ENCODE measurements around the gene CFAP206.

CFAP206 gene

DNA sequence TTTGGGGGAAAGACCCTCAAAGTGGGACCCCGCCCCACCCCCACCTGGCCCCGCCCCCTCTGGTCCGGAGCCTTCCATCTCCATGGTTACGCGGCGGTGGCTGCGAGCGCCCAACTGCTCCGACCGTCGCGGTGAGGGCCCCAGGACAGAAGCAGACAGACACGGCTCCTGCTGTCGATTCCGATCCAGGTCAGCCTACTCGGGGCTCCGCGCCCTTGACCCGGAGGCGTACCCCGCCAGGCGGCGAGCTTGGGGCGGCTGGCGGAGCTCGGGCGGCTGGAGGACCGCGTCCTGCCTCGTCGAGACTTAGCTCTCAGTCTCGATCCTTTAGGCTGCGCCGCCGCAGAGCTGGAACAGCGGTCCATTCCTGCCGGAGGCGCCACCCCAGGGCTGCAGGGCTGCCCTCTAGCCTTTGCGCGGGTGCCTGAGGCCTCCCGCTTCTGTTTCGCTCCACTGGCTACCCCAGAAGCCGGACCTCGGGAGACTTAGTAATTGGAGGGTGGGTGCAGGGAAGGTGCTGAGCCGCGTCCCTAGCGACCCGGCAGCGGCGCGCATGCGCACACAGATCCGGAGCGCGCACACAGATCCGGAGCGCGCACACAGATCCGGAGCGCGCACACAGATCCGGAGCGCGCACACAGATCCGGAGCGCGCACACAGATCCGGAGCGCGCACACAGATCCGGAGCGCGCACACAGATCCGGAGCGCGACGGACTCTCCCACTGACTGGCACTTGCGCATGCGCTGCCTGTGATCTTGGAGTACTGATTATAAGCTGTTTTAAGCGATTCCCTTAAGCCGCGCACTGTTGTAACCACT lies at the start of gene CFAP206:
TSS of gene CFAP206 (plus strand) at position 72 of the 820 bp plus-strand sequence. CDS start 1,868 bp downstream, outside the sequence.
- TF ChIP-seq JUND (IDR thresholded peaks at IDR 0.05; ENCODE audit: low read depth) = no peak
- DNase-seq (ENCODE audit: low read depth in 1 of 2, low spot score in 1 of 2) = peak; percentile 52 to 85
- in situ Hi-C loops (cut with HindIII; ENCODE audit: low pct_unique_long_range_greater_than_20kb, low sequenced_read_pairs) = no loop called here

DNA sequence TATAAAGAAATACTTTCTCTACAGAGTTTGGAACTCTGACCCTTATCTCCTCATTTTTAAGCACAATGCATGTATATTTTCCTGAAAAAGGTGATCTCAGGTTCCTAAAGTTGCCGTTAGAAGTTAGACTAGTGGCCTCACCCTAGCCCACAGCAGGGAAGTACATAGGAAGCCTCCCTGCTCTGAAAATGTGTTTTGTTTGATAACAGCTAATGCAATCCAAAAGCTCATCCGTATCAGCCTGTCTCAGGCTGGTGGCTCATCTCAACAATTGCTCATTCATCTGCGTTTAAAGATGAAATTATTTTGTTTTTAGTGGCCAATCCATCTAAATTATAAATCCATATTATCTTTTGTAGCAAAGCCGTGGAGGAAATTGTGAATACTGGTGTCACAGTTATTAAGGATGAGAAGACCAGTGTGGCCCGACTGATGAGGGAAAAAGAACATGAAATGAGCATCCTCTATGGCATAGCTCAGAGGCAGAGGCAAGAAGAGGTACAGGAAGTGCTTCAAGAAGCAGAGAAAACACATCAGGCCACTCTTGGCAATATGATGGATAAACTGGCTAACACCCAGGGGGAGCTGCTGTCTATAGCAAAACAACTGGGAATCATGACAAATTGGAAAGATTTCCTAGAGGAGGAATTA lies 43.0 kb upstream of the CFAP206 start:
- no peak for TF ChIP-seq JUND (IDR thresholded peaks at IDR 0.05; ENCODE audit: low read depth)
- in situ Hi-C loops (cut with HindIII; ENCODE audit: low pct_unique_long_range_greater_than_20kb, low sequenced_read_pairs) = no loop called here
- DNase-seq (ENCODE audit: low read depth in 1 of 2, low spot score in 1 of 2) = no peak

- DNase-seq (ENCODE audit: low read depth in 1 of 2, low spot score in 1 of 2) = no peak
- in situ Hi-C loops (cut with HindIII; ENCODE audit: low pct_unique_long_range_greater_than_20kb, low sequenced_read_pairs) = no loop called here
- no peak for TF ChIP-seq JUND (IDR thresholded peaks at IDR 0.05; ENCODE audit: low read depth)
Observed at GRCh38 chr6:87366072-87366827, 41.5 kb upstream of the CFAP206 start.

DNA sequence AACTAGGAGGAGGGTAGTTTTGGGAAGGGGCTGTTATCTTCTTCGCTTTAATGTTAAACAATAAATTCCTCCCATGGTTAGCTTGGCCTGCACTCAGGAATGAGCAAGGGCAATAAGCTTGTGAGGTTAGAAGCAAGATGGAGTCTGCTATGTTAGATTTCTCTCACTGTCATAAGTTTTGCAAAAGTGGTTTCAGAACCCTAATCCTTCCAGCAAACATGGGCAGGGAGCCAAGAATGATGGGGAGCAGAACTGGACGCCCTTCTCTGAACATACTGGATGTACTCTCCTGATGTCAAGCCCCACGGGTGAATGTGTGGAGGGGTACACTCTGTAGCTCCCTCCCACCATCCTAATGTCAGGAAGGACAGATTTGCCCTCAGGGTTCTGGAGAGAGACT lies 40.9 kb upstream of the CFAP206 start:
- DNase-seq (ENCODE audit: low read depth in 1 of 2, low spot score in 1 of 2) = no peak
- in situ Hi-C loops (cut with HindIII; ENCODE audit: low pct_unique_long_range_greater_than_20kb, low sequenced_read_pairs) = no loop called here
- TF ChIP-seq JUND (IDR thresholded peaks at IDR 0.05; ENCODE audit: low read depth) = no peak

GRCh38 chr6:87373377-87373776 lies 34.4 kb upstream of the CFAP206 start:
- no peak for TF ChIP-seq JUND (IDR thresholded peaks at IDR 0.05; ENCODE audit: low read depth)
- in situ Hi-C loops (cut with HindIII; ENCODE audit: low pct_unique_long_range_greater_than_20kb, low sequenced_read_pairs) = no loop called here
- no peak for DNase-seq (ENCODE audit: low read depth in 1 of 2, low spot score in 1 of 2)

DNA sequence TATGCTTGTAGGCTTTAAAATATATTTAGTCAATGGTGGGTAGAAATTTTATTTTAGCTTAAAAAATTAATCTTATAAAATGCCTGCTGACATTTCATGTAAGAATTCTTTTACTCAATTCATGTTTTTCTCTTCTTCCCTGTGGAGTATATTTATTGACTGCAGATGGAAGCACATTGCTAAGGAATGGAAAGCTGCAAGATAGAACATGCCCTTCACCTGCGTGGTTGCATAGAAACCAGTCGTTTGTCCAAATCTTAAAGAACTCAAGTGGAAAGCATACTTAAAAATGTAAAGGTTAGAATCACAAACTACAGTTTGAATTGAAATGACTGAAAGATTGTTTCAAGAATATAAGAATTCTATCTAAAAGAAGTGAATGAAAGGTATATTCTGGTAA lies 32.5 kb upstream of the CFAP206 start:
- TF ChIP-seq JUND (IDR thresholded peaks at IDR 0.05; ENCODE audit: low read depth) = no peak
- in situ Hi-C loops (cut with HindIII; ENCODE audit: low pct_unique_long_range_greater_than_20kb, low sequenced_read_pairs) = no loop called here
- DNase-seq (ENCODE audit: low read depth in 1 of 2, low spot score in 1 of 2) = no peak

- DNase-seq (ENCODE audit: low read depth in 1 of 2, low spot score in 1 of 2) = no peak
- in situ Hi-C loops (cut with HindIII; ENCODE audit: low pct_unique_long_range_greater_than_20kb, low sequenced_read_pairs) = no loop called here
- no peak for TF ChIP-seq JUND (IDR thresholded peaks at IDR 0.05; ENCODE audit: low read depth)
Observed at GRCh38 chr6:87376643-87377042, 31.1 kb upstream of the CFAP206 start.

DNA sequence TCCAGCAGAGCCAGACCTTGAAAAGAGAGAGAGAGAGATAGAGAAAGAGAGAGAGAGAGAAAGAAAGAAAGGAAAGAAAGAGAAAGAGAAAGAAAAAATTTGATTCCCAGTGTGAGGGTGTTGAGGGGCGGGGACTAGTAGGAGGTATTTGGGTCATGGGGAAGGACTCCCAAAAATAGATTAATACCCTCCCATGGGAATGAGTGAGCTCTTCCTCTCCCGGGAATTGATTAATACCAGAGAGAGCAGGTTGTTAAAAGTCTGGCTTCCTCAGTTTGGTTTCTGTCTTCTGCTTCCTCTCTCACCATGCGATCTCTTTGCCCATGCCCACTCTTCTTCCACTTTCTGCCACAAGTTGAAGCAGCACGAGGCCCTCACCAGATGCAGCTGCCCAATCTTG lies 28.8 kb upstream of the CFAP206 start:
- in situ Hi-C loops (cut with HindIII; ENCODE audit: low pct_unique_long_range_greater_than_20kb, low sequenced_read_pairs) = no loop called here
- TF ChIP-seq JUND (IDR thresholded peaks at IDR 0.05; ENCODE audit: low read depth) = no peak
- no peak for DNase-seq (ENCODE audit: low read depth in 1 of 2, low spot score in 1 of 2)

GRCh38 chr6:87382861-87383260 lies 24.9 kb upstream of the CFAP206 start:
- in situ Hi-C loops (cut with HindIII; ENCODE audit: low pct_unique_long_range_greater_than_20kb, low sequenced_read_pairs) = no loop called here
- DNase-seq (ENCODE audit: low read depth in 1 of 2, low spot score in 1 of 2) = no peak
- no peak for TF ChIP-seq JUND (IDR thresholded peaks at IDR 0.05; ENCODE audit: low read depth)

GRCh38 chr6:87384038-87384437 lies 23.7 kb upstream of the CFAP206 start:
- TF ChIP-seq JUND (IDR thresholded peaks at IDR 0.05; ENCODE audit: low read depth) = no peak
- no peak for DNase-seq (ENCODE audit: low read depth in 1 of 2, low spot score in 1 of 2)
- in situ Hi-C loops (cut with HindIII; ENCODE audit: low pct_unique_long_range_greater_than_20kb, low sequenced_read_pairs) = no loop called here

DNA sequence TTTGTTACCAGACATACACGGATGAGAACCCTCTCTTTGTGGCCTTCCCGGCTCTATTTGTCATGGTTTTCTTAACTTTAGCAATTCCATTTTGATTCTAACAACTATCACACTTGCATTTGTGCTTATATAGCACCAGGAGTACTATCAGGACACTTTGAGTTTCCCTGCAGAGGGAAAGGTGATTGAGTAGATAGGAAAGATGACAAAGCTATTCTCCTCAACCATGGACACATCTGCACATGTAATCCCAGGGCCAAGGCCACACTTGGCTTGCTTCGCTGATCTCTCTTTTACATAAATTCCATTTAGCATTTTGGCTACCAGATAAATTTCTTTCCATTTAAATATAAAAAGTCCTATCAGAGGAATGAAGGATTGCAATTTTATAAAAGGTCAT lies 23.3 kb upstream of the CFAP206 start:
- TF ChIP-seq JUND (IDR thresholded peaks at IDR 0.05; ENCODE audit: low read depth) = no peak
- DNase-seq (ENCODE audit: low read depth in 1 of 2, low spot score in 1 of 2) = no peak
- in situ Hi-C loops (cut with HindIII; ENCODE audit: low pct_unique_long_range_greater_than_20kb, low sequenced_read_pairs) = no loop called here

DNA sequence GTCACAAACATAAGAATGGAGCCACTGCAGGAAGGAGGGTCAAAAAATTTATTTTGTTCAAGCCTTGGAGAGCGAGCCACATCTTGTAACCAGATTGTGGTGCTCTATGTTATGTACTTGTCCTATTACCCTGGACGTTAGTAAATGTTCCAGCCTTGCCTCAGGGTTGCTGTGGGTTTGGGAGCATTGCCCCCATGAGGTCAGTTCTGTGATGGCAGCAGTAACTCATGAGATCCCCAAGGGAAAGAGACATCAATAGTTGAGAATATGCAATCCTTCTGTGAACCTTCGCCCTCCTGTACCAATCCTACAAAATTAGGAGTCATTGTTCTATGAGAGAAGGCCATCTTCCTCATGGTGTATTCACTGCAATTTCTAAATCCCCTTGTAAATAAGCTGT lies 16.4 kb upstream of the CFAP206 start:
- TF ChIP-seq JUND (IDR thresholded peaks at IDR 0.05; ENCODE audit: low read depth) = no peak
- in situ Hi-C loops (cut with HindIII; ENCODE audit: low pct_unique_long_range_greater_than_20kb, low sequenced_read_pairs) = no loop called here
- peak in 1 of 2 experiments; percentile 70 for DNase-seq (ENCODE audit: low read depth in 1 of 2, low spot score in 1 of 2)

Measured in T47D (cell line).